ENCODE data around the gene SLAMF9.

GRCh38 chr1:159920202-159920601 is 33.8 kb downstream of the SLAMF9 start:
- no peak for TF ChIP-seq CTCF (IDR thresholded peaks at IDR 0.05)
- TF ChIP-seq POLR2A (IDR thresholded peaks at IDR 0.05) = no peak
- no peak for TF ChIP-seq POLR2AphosphoS5 (IDR thresholded peaks at IDR 0.05)

All from suprapubic skin (tissue), 4 donors.